Measurements from ENCODE around the gene ABHD17A.

Gene ABHD17A

DNA sequence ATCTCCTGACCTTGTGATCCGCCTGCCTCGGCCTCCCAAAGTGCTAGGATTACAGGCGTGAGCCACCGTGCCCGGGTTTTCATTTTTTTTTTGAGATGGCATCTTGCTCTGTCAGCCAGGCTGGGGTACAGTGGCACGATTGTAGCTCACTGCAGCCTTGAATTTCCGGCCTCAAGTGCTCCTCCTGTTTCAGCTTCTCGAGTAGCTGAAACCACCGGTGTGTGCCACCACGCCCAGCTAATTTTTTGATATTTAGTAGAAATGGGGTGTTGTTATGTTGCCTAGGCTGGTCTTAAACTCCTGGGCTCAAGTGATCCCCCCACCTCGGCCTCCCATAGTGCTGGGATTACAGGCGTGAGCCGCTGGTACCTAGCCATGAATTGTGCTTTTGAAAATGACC lies 25.8 kb upstream of the ABHD17A start:
- Histone ChIP-seq H3K9ac (ENCODE audit: low read depth in 1 of 2, low read length in 2 of 2) (no peak overlapping the region), H3K9me3 (ENCODE audit: control insufficient read depth in 1 of 2, low read length in 2 of 2) (no peaks in the 10 kb centered on the region), H3K27ac (ENCODE audit: low read depth, low read length) (no peak overlapping the region), H3K36me3 (ENCODE audit: control insufficient read depth in 1 of 2, insufficient read depth in 2 of 2, low read length in 2 of 2) (peaks cover 0 to 18% of the 10 kb centered on the region in 2 donors), H3K4me3 (ENCODE audit: low read depth in 1 of 2, low read length in 2 of 2) (no peak overlapping the region), H3K4me1 (ENCODE audit: control insufficient read depth in 1 of 2, insufficient read depth in 2 of 2, low read length in 2 of 2) (peaks cover 16 to 29% of the 10 kb centered on the region in 2 donors), H3K27me3 (ENCODE audit: control insufficient read depth in 1 of 2, insufficient read depth in 2 of 2, low read length in 2 of 2) (no peaks in the 10 kb centered on the region)

- no peaks in the 10 kb centered on the region for H3K9me3 ChIP-seq (ENCODE audit: control insufficient read depth in 1 of 2, low read length in 2 of 2)
- no peaks in the 10 kb centered on the region for H3K27me3 ChIP-seq (ENCODE audit: control insufficient read depth in 1 of 2, insufficient read depth in 2 of 2, low read length in 2 of 2)
- H3K27ac ChIP-seq (ENCODE audit: low read depth, low read length): no peak overlapping the region
- H3K9ac ChIP-seq (ENCODE audit: low read depth in 1 of 2, low read length in 2 of 2): no peak overlapping the region
- no peak overlapping the region for H3K4me3 ChIP-seq (ENCODE audit: low read depth in 1 of 2, low read length in 2 of 2)
- H3K4me1 ChIP-seq (ENCODE audit: control insufficient read depth in 1 of 2, insufficient read depth in 2 of 2, low read length in 2 of 2): peaks cover 16 to 34% of the 10 kb centered on the region in 2 donors
- H3K36me3 ChIP-seq (ENCODE audit: control insufficient read depth in 1 of 2, insufficient read depth in 2 of 2, low read length in 2 of 2): peaks cover 0 to 18% of the 10 kb centered on the region in 2 donors
Observed at GRCh38 chr19:1910177-1910576, 24.9 kb upstream of the ABHD17A start.

DNA sequence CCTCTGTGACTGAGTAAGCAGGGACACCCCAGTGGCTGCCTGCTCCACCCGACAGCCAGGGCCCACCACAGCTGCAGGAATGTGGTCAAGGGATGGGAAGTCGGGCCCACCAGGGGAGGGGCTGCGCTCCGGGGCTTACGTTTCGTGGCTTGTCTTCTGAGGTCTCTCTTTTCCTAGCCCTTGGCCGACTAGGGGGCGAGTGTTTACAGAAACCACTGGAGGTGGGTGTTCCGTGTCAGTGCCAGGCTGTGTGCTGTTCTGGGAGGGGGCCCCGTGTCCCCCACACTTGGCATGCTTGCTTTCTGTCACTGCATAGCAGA lies 24.4 kb upstream of the ABHD17A start:
- Histone ChIP-seq H3K9me3 (ENCODE audit: control insufficient read depth in 1 of 2, low read length in 2 of 2) (no peaks in the 10 kb centered on the region), H3K27ac (ENCODE audit: low read depth, low read length) (no peak overlapping the region), H3K4me1 (ENCODE audit: control insufficient read depth in 1 of 2, insufficient read depth in 2 of 2, low read length in 2 of 2) (peaks cover 19 to 36% of the 10 kb centered on the region in 2 donors), H3K36me3 (ENCODE audit: control insufficient read depth in 1 of 2, insufficient read depth in 2 of 2, low read length in 2 of 2) (peaks cover 0 to 18% of the 10 kb centered on the region in 2 donors), H3K9ac (ENCODE audit: low read depth in 1 of 2, low read length in 2 of 2) (peak overlapping the region in 1 of 2 donors; percentile 39), H3K27me3 (ENCODE audit: control insufficient read depth in 1 of 2, insufficient read depth in 2 of 2, low read length in 2 of 2) (no peaks in the 10 kb centered on the region), H3K4me3 (ENCODE audit: low read depth in 1 of 2, low read length in 2 of 2) (peak overlapping the region; percentile 1 to 58)

DNA sequence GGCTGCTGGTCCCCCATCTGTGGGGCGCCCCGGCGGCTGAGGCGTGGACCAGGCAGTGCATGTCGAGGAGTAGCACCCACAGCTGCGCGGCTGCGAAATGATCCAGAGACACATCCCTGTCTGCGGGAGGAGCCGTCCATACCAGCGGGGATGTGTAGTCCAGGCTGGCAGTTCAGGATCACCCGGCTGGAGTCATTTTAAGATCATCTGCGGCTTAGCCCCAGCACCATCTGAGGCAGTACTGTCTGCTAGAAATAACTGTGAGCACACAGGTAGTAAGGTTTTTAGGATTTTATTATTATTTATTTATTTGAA lies 23.0 kb upstream of the ABHD17A start:
- peaks cover 23 to 42% of the 10 kb centered on the region in 2 donors for H3K4me1 ChIP-seq (ENCODE audit: control insufficient read depth in 1 of 2, insufficient read depth in 2 of 2, low read length in 2 of 2)
- no peaks in the 10 kb centered on the region for H3K27me3 ChIP-seq (ENCODE audit: control insufficient read depth in 1 of 2, insufficient read depth in 2 of 2, low read length in 2 of 2)
- H3K9ac ChIP-seq (ENCODE audit: low read depth in 1 of 2, low read length in 2 of 2): peak overlapping the region; percentile 74 to 79
- H3K36me3 ChIP-seq (ENCODE audit: control insufficient read depth in 1 of 2, insufficient read depth in 2 of 2, low read length in 2 of 2): peaks cover 0 to 7% of the 10 kb centered on the region in 2 donors
- peak overlapping the region; percentile 89 for H3K27ac ChIP-seq (ENCODE audit: low read depth, low read length)
- H3K9me3 ChIP-seq (ENCODE audit: control insufficient read depth in 1 of 2, low read length in 2 of 2): no peaks in the 10 kb centered on the region
- H3K4me3 ChIP-seq (ENCODE audit: low read depth in 1 of 2, low read length in 2 of 2): peak overlapping the region; percentile 70 to 74

DNA sequence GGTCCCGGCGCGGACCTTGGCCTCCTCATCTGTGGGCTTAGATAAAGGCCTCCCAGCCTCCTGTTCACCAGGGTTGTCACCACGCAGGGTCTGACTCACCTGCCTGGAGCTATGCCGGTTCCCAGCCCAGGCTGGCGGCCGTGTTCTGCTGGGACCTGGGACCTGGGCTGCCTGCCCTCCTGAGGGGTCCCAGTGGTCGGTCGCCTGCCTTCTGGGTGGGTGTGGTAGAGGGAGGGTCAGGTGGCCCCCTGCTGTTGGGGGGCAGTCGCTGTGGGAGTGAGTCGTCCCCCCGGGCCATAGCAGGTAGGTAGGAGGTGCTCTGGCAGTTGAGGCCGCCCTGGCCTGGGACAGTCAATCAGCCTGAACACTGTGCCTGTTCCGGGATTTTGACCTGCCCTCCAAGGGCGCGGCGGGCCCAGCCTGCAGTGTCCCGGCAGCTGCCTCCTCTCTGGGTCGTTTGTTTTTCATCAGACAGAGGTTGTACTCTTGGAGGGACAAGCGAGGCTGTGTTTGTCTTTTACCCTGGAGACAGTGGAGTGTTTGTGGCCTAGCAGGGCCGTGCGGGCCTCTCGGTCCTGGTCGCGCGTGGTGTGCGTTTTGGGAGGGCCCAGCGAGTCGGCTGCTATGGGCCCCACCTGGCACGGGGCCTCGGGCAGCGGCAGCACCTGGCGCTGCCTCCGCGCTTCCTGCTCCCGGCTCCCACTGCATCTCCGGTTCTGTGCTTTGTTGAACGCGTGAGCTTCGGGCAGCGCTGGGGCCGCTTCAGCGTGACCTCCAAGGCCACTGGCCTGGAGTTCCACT lies 22.5 kb upstream of the ABHD17A start:
- no peaks in the 10 kb centered on the region for H3K9me3 ChIP-seq (ENCODE audit: control insufficient read depth in 1 of 2, low read length in 2 of 2)
- peaks cover 23 to 42% of the 10 kb centered on the region in 2 donors for H3K4me1 ChIP-seq (ENCODE audit: control insufficient read depth in 1 of 2, insufficient read depth in 2 of 2, low read length in 2 of 2)
- no peaks in the 10 kb centered on the region for H3K27me3 ChIP-seq (ENCODE audit: control insufficient read depth in 1 of 2, insufficient read depth in 2 of 2, low read length in 2 of 2)
- H3K36me3 ChIP-seq (ENCODE audit: control insufficient read depth in 1 of 2, insufficient read depth in 2 of 2, low read length in 2 of 2): peaks cover 0 to 2% of the 10 kb centered on the region in 2 donors
- H3K4me3 ChIP-seq (ENCODE audit: low read depth in 1 of 2, low read length in 2 of 2): peak overlapping the region; percentile 70 to 74
- peak overlapping the region; percentile 89 for H3K27ac ChIP-seq (ENCODE audit: low read depth, low read length)
- H3K9ac ChIP-seq (ENCODE audit: low read depth in 1 of 2, low read length in 2 of 2): peak overlapping the region; percentile 74 to 79

GRCh38 chr19:1906985-1907562 lies 21.8 kb upstream of the ABHD17A start:
- H3K9me3 ChIP-seq (ENCODE audit: control insufficient read depth in 1 of 2, low read length in 2 of 2): no peaks in the 10 kb centered on the region
- peak overlapping the region in 1 of 2 donors; percentile 74 for H3K4me3 ChIP-seq (ENCODE audit: low read depth in 1 of 2, low read length in 2 of 2)
- H3K9ac ChIP-seq (ENCODE audit: low read depth in 1 of 2, low read length in 2 of 2): peak overlapping the region; percentile 74 to 79
- H3K27ac ChIP-seq (ENCODE audit: low read depth, low read length): peak overlapping the region; percentile 89
- H3K4me1 ChIP-seq (ENCODE audit: control insufficient read depth in 1 of 2, insufficient read depth in 2 of 2, low read length in 2 of 2): peaks cover 23 to 42% of the 10 kb centered on the region in 2 donors
- no peaks in the 10 kb centered on the region for H3K36me3 ChIP-seq (ENCODE audit: control insufficient read depth in 1 of 2, insufficient read depth in 2 of 2, low read length in 2 of 2)
- H3K27me3 ChIP-seq (ENCODE audit: control insufficient read depth in 1 of 2, insufficient read depth in 2 of 2, low read length in 2 of 2): no peaks in the 10 kb centered on the region

DNA sequence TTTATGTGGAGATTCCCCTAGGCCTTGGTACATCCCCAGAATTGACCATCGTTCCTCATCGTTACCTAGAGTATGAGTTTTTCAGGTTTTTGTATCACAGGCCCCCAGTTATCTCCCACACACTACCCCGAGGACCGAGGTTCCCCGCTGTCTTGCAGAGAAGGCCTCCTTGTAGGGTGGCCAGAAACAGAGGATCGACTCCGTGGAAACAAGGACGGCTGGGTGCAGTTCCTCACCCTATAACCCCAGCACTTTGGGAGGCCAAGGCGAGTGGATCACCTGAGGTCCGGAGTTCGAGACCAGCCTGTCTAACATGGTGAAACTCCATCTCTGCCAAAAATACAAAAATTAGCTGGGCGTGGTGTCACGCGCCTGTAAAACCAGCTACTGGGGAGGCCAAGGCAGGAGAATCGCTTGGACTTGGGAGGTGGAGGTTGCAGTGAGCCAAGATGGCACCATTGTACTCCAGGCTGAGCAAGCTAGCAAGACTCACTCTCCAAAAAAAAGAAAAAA lies 20.6 kb upstream of the ABHD17A start:
- peak overlapping the region; percentile 77 to 89 for H3K4me3 ChIP-seq (ENCODE audit: low read depth in 1 of 2, low read length in 2 of 2)
- peaks cover 23 to 42% of the 10 kb centered on the region in 2 donors for H3K4me1 ChIP-seq (ENCODE audit: control insufficient read depth in 1 of 2, insufficient read depth in 2 of 2, low read length in 2 of 2)
- peak overlapping the region; percentile 71 to 82 for H3K9ac ChIP-seq (ENCODE audit: low read depth in 1 of 2, low read length in 2 of 2)
- H3K27ac ChIP-seq (ENCODE audit: low read depth, low read length): peak overlapping the region; percentile 80
- H3K27me3 ChIP-seq (ENCODE audit: control insufficient read depth in 1 of 2, insufficient read depth in 2 of 2, low read length in 2 of 2): no peaks in the 10 kb centered on the region
- H3K36me3 ChIP-seq (ENCODE audit: control insufficient read depth in 1 of 2, insufficient read depth in 2 of 2, low read length in 2 of 2): no peaks in the 10 kb centered on the region
- H3K9me3 ChIP-seq (ENCODE audit: control insufficient read depth in 1 of 2, low read length in 2 of 2): no peaks in the 10 kb centered on the region

DNA sequence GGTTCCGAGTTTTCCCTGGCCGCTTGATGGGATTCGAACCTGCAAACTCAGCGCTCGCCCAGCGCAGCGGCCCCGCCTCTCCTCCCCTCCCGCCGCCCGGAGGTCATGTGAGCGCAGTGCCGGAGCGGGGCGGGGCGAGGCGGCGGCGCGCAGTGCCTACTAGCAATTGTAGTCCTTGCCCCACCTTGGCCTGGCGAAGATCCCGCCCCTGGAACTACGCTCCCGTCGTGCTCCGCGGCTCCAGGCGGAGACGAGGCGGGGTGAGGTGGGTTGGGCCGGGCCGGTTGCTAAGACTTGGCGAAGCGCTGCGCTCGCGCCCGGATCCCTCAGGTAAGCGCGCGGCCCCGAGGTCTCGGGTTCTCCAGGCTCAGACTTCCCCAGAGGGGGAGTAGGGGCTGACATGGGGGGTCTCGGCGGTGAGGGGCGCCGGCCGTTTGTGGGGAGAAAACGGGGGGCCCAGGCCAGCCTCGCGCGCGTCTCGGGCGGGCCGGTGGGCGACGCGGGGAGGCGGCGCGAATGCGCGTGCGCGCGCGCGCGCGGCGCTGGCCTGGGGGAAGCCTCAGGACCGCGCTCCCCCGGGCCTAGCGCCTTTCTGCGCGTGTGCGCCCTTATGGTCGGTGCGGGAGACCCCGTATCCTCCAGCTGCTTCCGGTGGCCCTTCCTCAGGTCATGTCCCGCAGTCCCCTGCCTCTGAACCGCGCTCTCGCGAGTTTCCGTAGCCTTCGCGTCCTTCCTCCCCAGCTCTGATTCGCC lies 20.0 kb upstream of the ABHD17A start, which contains the start of the genes ADAT3 and SCAMP4:
TSS of gene ADAT3 (plus strand) at position 290 of the 753 bp plus-strand sequence. CDS start 6,649 bp downstream, outside the sequence.
TSS of gene SCAMP4 (plus strand) at position 290 of the 753 bp plus-strand sequence. CDS start 9,621 bp downstream, outside the sequence.
- Histone ChIP-seq H3K27ac (ENCODE audit: low read depth, low read length) (peak within 1 kb of the TSS; percentile 80), H3K4me1 (ENCODE audit: control insufficient read depth in 1 of 2, insufficient read depth in 2 of 2, low read length in 2 of 2) (peaks cover 23 to 42% of the 10 kb centered on the region in 2 donors), H3K36me3 (ENCODE audit: control insufficient read depth in 1 of 2, insufficient read depth in 2 of 2, low read length in 2 of 2) (no peaks in the 10 kb centered on the region), H3K27me3 (ENCODE audit: control insufficient read depth in 1 of 2, insufficient read depth in 2 of 2, low read length in 2 of 2) (no peaks in the 10 kb centered on the region), H3K4me3 (ENCODE audit: low read depth in 1 of 2, low read length in 2 of 2) (peak within 1 kb of the TSS; percentile 77 to 89), H3K9ac (ENCODE audit: low read depth in 1 of 2, low read length in 2 of 2) (peak within 1 kb of the TSS; percentile 71 to 82), H3K9me3 (ENCODE audit: control insufficient read depth in 1 of 2, low read length in 2 of 2) (no peaks in the 10 kb centered on the region)

DNA sequence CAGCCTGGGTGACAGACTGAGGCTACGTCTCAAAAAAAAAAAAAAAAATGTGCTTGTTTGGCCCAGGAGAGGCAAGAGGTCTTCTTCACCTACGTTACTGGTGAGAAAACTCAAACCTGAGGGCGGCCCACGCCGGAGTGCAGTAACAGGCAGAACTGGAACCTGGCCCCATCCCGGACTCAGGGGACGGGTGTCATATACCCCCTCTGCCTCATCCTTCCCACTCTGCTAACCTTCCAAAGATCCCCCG lies 19.5 kb upstream of the ABHD17A start:
- peak overlapping the region in 1 of 2 donors; percentile 51 for H3K9ac ChIP-seq (ENCODE audit: low read depth in 1 of 2, low read length in 2 of 2)
- no peaks in the 10 kb centered on the region for H3K36me3 ChIP-seq (ENCODE audit: control insufficient read depth in 1 of 2, insufficient read depth in 2 of 2, low read length in 2 of 2)
- no peaks in the 10 kb centered on the region for H3K9me3 ChIP-seq (ENCODE audit: control insufficient read depth in 1 of 2, low read length in 2 of 2)
- H3K4me1 ChIP-seq (ENCODE audit: control insufficient read depth in 1 of 2, insufficient read depth in 2 of 2, low read length in 2 of 2): peaks cover 19 to 41% of the 10 kb centered on the region in 2 donors
- H3K27ac ChIP-seq (ENCODE audit: low read depth, low read length): peak overlapping the region; percentile 80
- no peaks in the 10 kb centered on the region for H3K27me3 ChIP-seq (ENCODE audit: control insufficient read depth in 1 of 2, insufficient read depth in 2 of 2, low read length in 2 of 2)
- no peak overlapping the region for H3K4me3 ChIP-seq (ENCODE audit: low read depth in 1 of 2, low read length in 2 of 2)

DNA sequence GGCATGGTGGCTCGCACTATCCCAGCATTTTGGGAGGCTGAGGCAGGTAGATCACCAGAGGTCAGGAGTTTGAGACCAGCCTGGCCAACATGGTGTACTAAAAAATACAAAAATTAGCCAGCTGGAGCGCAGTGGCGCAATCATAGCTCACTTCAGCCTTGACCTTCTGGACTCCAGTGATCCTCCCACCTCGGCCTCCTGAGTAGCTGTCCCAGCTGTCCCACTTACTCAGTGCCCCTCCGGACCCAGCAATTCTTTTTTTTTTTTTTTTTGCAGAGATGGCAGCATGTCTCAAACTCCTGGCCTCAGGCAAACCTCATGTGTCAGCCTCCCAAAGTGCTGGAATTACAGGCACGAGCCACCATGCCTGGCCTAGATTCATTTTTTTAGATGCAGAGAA lies 17.6 kb upstream of the ABHD17A start:
- H3K27ac ChIP-seq (ENCODE audit: low read depth, low read length): no peak overlapping the region
- H3K4me3 ChIP-seq (ENCODE audit: low read depth in 1 of 2, low read length in 2 of 2): no peak overlapping the region
- no peaks in the 10 kb centered on the region for H3K9me3 ChIP-seq (ENCODE audit: control insufficient read depth in 1 of 2, low read length in 2 of 2)
- H3K9ac ChIP-seq (ENCODE audit: low read depth in 1 of 2, low read length in 2 of 2): no peak overlapping the region
- no peaks in the 10 kb centered on the region for H3K36me3 ChIP-seq (ENCODE audit: control insufficient read depth in 1 of 2, insufficient read depth in 2 of 2, low read length in 2 of 2)
- no peaks in the 10 kb centered on the region for H3K27me3 ChIP-seq (ENCODE audit: control insufficient read depth in 1 of 2, insufficient read depth in 2 of 2, low read length in 2 of 2)
- H3K4me1 ChIP-seq (ENCODE audit: control insufficient read depth in 1 of 2, insufficient read depth in 2 of 2, low read length in 2 of 2): peaks cover 11 to 25% of the 10 kb centered on the region in 2 donors
